ENCODE measurements around the gene IL19. TPM values are rescaled to one million over a fixed set of nuclear protein-coding genes. Genes with fewer than 3 reads are reported as not detected.
"Not testable (repeated sequence)": the region's sequence is repeated elsewhere in the genome, so short reads cannot be mapped to it uniquely, and the experiment has no call there.

Gene IL19
- total RNA-seq, 4 donors from 2014 or later: not detected

- Histone ChIP-seq H3K27me3 (no peaks in the 10 kb centered on the region), H3K4me1 (no peaks in the 10 kb centered on the region), H3K36me3 (no peaks in the 10 kb centered on the region), H3K27ac (no peak overlapping the region), H3K9me3 (no peaks in the 10 kb centered on the region), H3K4me3 (no peak overlapping the region)
- TF ChIP-seq, protein P1, sequence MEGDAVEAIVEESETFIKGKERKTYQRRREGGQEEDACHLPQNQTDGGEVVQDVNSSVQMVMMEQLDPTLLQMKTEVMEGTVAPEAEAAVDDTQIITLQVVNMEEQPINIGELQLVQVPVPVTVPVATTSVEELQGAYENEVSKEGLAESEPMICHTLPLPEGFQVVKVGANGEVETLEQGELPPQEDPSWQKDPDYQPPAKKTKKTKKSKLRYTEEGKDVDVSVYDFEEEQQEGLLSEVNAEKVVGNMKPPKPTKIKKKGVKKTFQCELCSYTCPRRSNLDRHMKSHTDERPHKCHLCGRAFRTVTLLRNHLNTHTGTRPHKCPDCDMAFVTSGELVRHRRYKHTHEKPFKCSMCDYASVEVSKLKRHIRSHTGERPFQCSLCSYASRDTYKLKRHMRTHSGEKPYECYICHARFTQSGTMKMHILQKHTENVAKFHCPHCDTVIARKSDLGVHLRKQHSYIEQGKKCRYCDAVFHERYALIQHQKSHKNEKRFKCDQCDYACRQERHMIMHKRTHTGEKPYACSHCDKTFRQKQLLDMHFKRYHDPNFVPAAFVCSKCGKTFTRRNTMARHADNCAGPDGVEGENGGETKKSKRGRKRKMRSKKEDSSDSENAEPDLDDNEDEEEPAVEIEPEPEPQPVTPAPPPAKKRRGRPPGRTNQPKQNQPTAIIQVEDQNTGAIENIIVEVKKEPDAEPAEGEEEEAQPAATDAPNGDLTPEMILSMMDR (IDR thresholded peaks at IDR 0.05 in 4 of 5, conservative IDR thresholded peaks at IDR 0.05 in 1 of 5): no peak
- TF ChIP-seq POLR2A (IDR thresholded peaks at IDR 0.05): no peak
- ATAC-seq (no peak), DNase-seq (no peak)
- intact Hi-C loops (cut with DNase I; ENCODE audit: low total_unique reads): no loop called here
- in situ Hi-C loops (cut with MboI; ENCODE audit: low sequenced_read_pairs in 4 of 4): no loop called here
Measured at GRCh38 chr1:206850401-206850800, 79.8 kb downstream of the IL19 start.

DNA sequence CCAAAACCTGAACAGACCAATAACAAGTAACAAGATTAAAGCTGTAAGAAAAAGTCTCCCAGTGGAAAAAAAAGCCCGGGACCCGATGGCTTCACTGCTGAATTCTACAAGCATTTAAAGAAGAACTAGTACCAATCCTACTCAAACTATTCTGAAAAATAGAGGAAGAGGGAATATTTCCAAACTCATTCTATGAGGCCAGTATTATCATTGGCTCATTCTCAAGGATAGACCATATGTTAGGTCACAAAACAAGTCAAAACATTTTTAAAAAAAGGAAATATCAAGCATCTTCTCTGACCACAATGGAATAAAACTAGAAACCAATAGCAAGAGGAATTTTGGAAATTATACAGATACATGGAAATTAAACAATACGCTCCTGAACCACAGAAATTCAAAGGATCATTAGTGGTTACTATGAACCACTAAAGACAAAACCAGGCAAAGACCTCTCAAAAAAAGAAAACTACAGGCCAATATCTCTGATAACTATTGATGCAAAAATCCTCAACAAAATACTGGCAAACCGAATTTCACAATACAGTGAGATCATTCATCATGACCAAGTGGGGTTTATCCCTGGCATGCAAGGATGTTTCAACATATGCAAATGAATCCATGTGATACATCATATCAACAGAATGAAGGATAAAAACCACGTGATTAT, 80.9 kb downstream of the IL19 start:
- intact Hi-C loops (cut with DNase I; ENCODE audit: low total_unique reads): no loop called here
- Histone ChIP-seq H3K36me3 (no peaks in the 10 kb centered on the region), H3K4me3 (no peak overlapping the region), H3K27ac (no peak overlapping the region), H3K9me3 (no peaks in the 10 kb centered on the region), H3K4me1 (no peaks in the 10 kb centered on the region), H3K27me3 (no peaks in the 10 kb centered on the region)
- DNase-seq: no peak
- in situ Hi-C loops (cut with MboI; ENCODE audit: low sequenced_read_pairs in 4 of 4): no loop called here
- no peak for ATAC-seq
- TF ChIP-seq, protein P1 (IDR thresholded peaks at IDR 0.05 in 4 of 5, conservative IDR thresholded peaks at IDR 0.05 in 1 of 5): no peak
- no peak for TF ChIP-seq POLR2A (IDR thresholded peaks at IDR 0.05)

DNA sequence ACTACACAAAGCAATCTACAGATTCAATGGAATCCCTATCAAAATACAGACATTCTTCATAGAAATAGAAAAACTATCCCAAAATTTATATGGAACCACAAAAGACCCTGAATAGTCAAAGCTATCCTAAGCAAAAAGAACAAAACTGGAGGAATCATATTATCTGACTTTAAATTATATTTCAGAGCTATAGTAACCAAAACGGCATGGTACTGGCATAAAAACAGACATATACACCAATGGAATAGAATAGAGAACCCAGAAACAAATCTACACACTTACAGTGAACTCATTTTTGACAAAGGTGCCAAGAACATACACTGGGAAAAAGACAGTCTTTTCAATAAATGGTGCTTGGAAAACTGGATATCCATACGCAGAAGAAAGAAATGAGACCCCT, 82.1 kb downstream of the IL19 start:
- H3K4me1 ChIP-seq; H3K9me3 ChIP-seq; H3K27ac ChIP-seq; DNase-seq; H3K36me3 ChIP-seq; in situ Hi-C loops (cut with MboI; ENCODE audit: low sequenced_read_pairs in 4 of 4); ATAC-seq; intact Hi-C loops (cut with DNase I; ENCODE audit: low total_unique reads); H3K27me3 ChIP-seq; H3K4me3 ChIP-seq: not testable (repeated sequence)

GRCh38 chr1:206853696-206854095, 83.1 kb downstream of the IL19 start:
- H3K36me3 ChIP-seq; ATAC-seq; in situ Hi-C loops (cut with MboI; ENCODE audit: low sequenced_read_pairs in 4 of 4); H3K9me3 ChIP-seq; H3K27me3 ChIP-seq; H3K4me3 ChIP-seq; H3K27ac ChIP-seq; intact Hi-C loops (cut with DNase I; ENCODE audit: low total_unique reads); DNase-seq; H3K4me1 ChIP-seq: not testable (repeated sequence)

DNA sequence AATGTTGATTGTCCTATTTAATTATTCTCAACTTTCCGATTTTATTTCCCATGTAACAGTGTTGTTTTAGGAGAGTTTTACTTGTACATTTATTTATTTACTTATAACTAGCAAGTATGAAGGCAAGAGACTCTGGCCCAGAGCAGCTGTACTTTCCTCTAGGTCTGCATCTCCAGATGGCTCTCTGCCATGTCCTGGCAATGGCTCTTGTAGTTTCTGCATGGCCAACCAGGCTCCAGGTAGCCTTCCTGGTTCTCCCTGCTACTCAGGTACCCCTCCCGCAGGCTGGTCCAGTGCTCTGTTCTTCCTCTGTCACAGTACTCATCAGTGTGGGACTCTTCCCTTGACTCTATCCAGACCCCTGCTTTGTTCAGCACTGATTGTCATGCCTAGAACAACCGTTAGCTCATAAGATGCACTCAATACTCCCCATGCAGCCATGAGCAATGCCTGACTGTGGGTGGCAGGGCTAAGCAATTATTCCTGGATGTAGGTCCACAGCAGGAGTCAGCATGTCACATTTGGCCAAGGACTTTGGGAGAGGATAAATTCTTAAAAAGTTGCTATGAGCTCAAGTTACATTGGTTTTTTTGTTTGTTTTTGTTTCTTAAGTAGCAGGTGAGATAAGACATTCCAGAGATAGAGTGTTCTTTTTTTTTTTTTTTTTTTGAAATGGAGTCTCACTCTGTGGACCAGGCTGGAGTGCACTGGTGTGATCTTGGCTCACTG, 84.0 kb downstream of the IL19 start:
- Histone ChIP-seq H3K27ac (no peak overlapping the region), H3K36me3 (no peaks in the 10 kb centered on the region), H3K9me3 (no peaks in the 10 kb centered on the region), H3K4me3 (no peak overlapping the region), H3K4me1 (no peaks in the 10 kb centered on the region), H3K27me3 (no peaks in the 10 kb centered on the region)
- TF ChIP-seq, protein P1 (IDR thresholded peaks at IDR 0.05 in 4 of 5, conservative IDR thresholded peaks at IDR 0.05 in 1 of 5): no peak
- no peak for TF ChIP-seq POLR2A (IDR thresholded peaks at IDR 0.05)
- intact Hi-C loops (cut with DNase I; ENCODE audit: low total_unique reads): no loop called here
- DNase-seq (no peak), ATAC-seq (no peak)
- in situ Hi-C loops (cut with MboI; ENCODE audit: low sequenced_read_pairs in 4 of 4): no loop called here
